Panc1 (cell line): ENCODE measurements around the gene ZMYM2.

Source experiments
- CTCF ChIP-seq: fragments of 450-650 bp; IDR thresholded peaks from 2 replicates; pipeline ENCODE4 v1.5.1; 2017; ENCODE audit warnings: mild to moderate bottlenecking
- POLR2AphosphoS5 ChIP-seq: IDR thresholded peaks from 2 replicates; pipeline ENCODE4 v1.6.1; 2012; ENCODE audit warnings: mild to moderate bottlenecking, low read depth, low read length, moderate library complexity
- TCF7L2 ChIP-seq: IDR thresholded peaks from 2 replicates; pipeline ENCODE4 v1.6.1; 2011; ENCODE audit warnings: mild to moderate bottlenecking, low read depth, low read length, inconsistent platforms

DNA sequence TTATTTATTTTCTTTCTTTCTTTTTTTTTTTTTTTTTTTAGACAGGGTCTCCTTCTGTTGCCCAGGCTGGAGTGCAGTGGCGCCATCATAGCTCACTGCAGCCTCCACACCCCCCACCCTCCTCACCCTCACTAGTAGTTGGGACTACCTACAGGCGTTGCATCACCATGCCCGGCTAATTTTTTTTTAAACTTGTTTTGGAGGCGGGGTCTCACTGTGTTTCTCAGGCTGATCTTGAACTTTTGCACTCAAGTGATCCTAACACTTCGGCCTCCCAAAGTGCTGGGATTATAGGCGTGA lies 168.7 kb downstream of the ZMYM2 start:
- TF ChIP-seq CTCF, result no peak
- TF ChIP-seq TCF7L2, result no peak
- no peak for TF ChIP-seq POLR2AphosphoS5
